ENCODE measurements around the gene OFD1.

OFD1 gene

DNA sequence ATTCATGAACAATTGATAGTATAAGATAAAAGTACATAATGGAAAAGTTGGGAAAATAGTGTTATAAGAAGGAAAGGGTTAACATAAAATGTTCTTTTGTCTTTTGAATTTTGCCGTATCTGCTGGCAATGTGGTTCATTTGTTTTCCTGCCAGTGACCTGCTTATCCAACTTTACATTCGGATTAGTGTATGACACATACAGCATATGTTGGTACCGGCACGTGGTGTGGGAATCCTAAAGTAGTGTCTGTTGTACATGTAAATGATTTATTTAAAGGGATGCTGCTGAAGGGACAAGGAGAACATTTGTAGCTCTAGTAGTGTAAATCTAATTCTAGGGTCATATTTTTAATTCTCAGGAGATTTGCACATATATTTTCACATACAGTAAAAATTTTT is 34.2 kb upstream of the OFD1 start:
- peak; percentile 30 for DNase-seq (ENCODE audit: low read depth)
- H3K4me3 ChIP-seq (ENCODE audit: control insufficient read depth, low read depth, low read length), result no peak overlapping the region
- TF ChIP-seq, protein P1, sequence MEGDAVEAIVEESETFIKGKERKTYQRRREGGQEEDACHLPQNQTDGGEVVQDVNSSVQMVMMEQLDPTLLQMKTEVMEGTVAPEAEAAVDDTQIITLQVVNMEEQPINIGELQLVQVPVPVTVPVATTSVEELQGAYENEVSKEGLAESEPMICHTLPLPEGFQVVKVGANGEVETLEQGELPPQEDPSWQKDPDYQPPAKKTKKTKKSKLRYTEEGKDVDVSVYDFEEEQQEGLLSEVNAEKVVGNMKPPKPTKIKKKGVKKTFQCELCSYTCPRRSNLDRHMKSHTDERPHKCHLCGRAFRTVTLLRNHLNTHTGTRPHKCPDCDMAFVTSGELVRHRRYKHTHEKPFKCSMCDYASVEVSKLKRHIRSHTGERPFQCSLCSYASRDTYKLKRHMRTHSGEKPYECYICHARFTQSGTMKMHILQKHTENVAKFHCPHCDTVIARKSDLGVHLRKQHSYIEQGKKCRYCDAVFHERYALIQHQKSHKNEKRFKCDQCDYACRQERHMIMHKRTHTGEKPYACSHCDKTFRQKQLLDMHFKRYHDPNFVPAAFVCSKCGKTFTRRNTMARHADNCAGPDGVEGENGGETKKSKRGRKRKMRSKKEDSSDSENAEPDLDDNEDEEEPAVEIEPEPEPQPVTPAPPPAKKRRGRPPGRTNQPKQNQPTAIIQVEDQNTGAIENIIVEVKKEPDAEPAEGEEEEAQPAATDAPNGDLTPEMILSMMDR (conservative IDR thresholded peaks at IDR 0.05; ENCODE audit: control insufficient read depth, insufficient read depth, low read depth, low read length), result no peak

DNA sequence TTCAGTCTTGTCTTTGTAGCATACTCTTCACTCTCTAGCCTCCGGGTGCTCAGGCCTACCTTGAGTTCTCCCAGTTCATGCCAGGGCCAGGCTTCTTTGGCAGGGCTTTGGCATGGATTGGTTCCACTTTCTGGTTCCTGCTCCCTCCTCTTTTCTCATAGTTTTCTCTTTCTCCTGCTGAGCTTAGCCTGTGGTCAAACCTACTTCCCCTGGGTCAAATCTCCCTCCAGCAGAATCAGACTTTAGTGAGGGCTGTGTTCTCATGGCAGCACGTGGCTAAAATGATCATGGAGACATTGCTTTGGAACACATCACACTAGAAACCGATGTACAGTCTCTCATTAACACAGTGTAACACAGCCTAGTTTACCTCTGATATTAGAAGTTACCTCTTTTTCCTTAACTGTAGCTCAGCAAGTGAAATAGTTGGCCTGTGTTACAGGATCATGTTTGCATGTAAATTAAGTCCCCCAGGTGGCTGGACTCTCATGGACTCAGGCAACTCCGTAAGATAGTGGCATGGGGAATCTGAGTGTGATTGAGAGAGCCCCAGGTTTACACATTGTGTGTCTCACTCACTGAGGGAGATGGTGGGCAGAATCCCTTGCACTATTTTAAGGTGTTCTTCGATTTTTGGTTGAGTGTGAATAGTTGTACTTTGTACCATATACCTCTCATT is 32.3 kb upstream of the OFD1 start:
- DNase-seq (ENCODE audit: low read depth), result no peak
- no peak overlapping the region for H3K4me3 ChIP-seq (ENCODE audit: control insufficient read depth, low read depth, low read length)
- TF ChIP-seq, protein P1 (conservative IDR thresholded peaks at IDR 0.05; ENCODE audit: control insufficient read depth, insufficient read depth, low read depth, low read length), result no peak

DNA sequence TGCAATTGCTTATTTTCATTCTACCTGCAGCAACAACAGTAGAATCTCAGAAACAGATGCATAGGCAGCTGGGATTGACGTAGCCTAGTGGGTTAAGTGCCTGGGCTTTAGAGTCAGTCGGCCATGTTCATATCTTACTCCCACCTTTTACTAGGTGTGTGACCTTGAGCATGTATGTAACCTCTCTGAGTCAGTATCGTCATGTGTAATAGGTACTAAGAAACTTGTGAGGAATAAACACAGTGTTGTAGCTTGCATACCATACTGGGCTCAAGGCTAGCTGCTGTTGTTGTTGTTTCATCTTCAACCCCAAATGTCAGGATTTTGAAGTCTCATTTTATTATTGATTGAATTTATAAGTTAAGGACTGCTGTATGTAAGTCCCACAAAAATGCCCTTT is 31.4 kb upstream of the OFD1 start:
- no peak for DNase-seq (ENCODE audit: low read depth)
- TF ChIP-seq, protein P1 (conservative IDR thresholded peaks at IDR 0.05; ENCODE audit: control insufficient read depth, insufficient read depth, low read depth, low read length), result no peak
- H3K4me3 ChIP-seq (ENCODE audit: control insufficient read depth, low read depth, low read length), result no peak overlapping the region

DNA sequence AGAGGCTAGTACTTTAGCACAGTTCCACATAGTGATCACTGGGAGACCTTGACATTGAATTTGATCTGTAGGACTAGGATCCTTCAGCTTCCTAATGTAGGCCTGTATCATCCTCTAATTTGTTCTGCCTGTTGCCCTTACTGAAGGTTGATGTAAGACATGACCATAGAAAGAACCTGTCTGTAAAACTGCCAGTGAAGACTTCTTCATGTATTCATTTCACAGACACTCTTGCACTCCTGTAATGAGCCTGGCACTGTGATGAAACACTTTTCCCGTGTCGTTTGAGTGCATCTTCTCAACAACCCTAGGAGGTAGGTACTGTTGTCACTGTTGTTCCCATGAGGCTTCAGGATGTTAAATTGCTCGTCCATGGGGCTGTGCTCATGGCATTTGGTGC is 31.0 kb upstream of the OFD1 start:
- DNase-seq (ENCODE audit: low read depth), result no peak
- TF ChIP-seq, protein P1 (conservative IDR thresholded peaks at IDR 0.05; ENCODE audit: control insufficient read depth, insufficient read depth, low read depth, low read length), result no peak

DNA sequence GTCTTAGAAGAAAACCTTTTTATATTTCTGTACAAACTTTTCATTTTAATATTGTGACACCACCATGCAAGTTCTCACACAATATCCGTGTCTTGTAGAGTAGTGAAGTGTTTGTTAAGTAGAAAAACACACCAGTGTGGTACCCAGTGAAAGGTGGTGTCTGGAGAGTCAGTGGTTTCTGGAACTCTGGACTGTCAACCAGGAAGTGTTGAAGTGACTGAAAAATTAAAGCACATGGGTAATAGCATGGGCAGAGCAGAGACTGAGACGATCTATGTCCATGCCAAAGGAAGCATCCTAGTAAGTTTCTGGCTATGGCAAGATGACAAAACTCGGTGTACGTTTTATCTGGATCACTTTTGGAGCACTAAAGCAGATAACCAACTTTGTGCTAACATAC is 23.4 kb upstream of the OFD1 start:
- TF ChIP-seq, protein P1 (conservative IDR thresholded peaks at IDR 0.05; ENCODE audit: control insufficient read depth, insufficient read depth, low read depth, low read length), result no peak
- no peak for DNase-seq (ENCODE audit: low read depth)
- no peak overlapping the region for H3K4me3 ChIP-seq (ENCODE audit: control insufficient read depth, low read depth, low read length)

More for the DNA sequence above, 31.0 kb upstream of the OFD1 start:
- no peak overlapping the region for H3K4me3 ChIP-seq (ENCODE audit: control insufficient read depth, low read depth, low read length)

DNA sequence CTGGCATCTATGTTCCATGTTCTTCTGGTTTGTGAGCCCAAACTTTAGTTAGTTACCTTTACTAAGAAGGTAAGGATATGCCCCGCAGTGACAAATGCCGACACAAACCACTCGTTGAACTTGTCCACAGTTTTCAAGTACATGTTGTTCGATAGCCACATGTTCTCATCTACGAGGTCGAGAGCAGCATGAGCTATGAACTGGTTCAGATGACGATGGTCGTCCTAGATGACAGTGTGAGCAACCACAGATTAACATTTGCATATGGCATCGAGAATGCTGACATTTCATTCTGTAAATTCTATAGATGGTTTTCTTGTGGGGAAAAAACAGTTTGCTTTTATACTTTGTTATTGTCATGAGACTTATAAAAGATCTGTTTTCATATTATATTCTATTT is 18.1 kb upstream of the OFD1 start:
- TF ChIP-seq, protein P1 (conservative IDR thresholded peaks at IDR 0.05; ENCODE audit: control insufficient read depth, insufficient read depth, low read depth, low read length), result no peak
- H3K4me3 ChIP-seq (ENCODE audit: control insufficient read depth, low read depth, low read length), result no peak overlapping the region
- no peak for DNase-seq (ENCODE audit: low read depth)

DNA sequence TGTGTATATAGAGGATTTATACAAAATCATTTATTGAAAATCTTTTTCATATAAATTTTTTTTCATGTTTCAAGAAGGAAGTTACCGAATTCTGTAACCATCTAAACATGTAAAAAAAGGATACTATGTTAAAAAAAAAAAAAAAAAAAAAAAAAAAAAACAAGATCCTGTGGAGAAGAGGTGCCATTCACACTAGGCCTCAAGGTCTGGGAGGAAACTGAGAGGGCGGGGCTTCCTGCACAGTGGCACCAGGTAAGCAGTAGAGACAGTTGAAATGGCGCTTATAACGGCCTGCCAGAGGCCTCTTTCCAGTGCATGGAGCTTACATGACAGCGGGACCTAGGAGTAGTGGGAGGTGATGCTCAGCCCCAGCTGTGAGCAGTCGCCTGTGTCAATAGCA is 17.6 kb upstream of the OFD1 start:
- H3K4me3 ChIP-seq (ENCODE audit: control insufficient read depth, low read depth, low read length), result no peak overlapping the region
- DNase-seq (ENCODE audit: low read depth), result no peak
- TF ChIP-seq, protein P1 (conservative IDR thresholded peaks at IDR 0.05; ENCODE audit: control insufficient read depth, insufficient read depth, low read depth, low read length), result no peak
